GM12874 (cell line): ENCODE results near the gene UGT2B11.

ENCODE experiments used
- CTCF ChIP-seq: IDR thresholded peaks from 2 replicates; pipeline ENCODE4 v1.5.1; 2011; ENCODE audit warnings: low read depth, mild to moderate bottlenecking, control low read depth, low read length, moderate library complexity; ENCODE audit not compliant: insufficient read depth

UGT2B11 gene

DNA sequence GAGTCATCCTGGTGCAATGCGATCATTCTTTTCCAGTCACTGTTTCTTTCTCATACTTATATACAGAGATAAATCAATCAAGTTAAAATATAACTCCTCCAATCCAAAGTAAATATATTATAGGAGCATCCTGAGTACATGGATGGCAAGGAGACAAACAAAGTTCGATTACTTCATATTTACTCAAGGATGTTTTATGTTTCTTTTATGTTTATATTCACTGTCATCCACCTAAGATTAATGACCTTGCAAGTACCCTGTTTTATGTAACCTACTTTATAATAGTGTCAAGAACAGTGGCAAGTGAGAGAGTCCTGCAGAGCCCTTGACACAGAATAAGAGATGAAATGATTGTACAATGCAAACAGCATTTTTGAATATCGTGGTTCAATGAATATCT lies at the start of gene UGT2B11:
UGT2B11 (minus strand) TSS at position 33 of the 400 bp plus-strand sequence; CDS start at position 7, 26 bp downstream.
- no peak for TF ChIP-seq CTCF

DNA sequence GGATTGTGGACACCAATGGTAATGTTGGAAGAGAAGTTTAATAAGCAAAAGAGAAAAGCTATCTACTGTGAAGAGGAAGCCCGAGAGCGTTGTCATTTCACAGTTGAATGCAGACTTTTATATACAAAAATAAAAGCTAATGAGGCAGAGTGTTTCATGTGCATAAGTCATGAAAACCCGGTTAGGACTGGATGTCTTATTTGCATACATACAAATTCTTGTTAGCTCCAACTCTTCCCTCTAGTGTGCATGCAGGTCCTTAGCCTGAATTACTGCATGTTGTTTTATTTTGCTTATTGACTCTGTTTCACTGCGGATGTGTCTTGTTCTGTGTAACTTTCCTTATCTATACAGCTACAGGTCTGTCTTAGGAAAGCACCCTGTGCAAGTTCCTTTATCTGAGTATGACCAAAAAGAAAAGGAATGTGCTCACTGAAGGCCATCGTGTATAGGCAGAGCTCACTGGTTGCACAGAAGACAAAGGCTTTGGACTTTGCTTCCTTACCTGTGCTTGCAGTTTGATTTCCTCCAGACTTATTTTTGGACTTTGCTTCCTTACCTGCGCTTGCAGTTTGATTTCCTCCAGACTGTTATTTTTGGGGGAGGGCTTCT lies 25.1 kb upstream of the UGT2B11 start:
- no peak for TF ChIP-seq CTCF

DNA sequence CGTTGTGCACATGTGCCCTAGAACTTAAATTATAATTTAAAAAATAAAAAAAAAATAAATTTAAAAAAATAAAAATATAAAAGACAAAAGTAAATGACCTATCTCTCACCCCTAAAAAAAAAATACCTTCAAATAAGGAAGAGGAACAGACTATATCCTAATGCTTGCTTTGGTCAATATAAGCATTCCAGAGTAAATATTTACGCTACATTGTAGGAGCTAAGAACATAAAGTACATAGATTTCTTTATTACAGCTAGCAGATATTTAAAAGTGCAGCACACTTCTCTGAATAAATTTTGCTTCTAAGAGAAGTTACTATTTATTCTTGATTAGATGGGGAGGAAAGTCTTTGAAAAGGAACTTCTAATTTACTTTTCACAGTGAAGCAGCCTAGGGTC lies 24.5 kb upstream of the UGT2B11 start:
- TF ChIP-seq CTCF, result no peak

- TF ChIP-seq CTCF, result no peak
These were observed 10.3 kb upstream of the UGT2B11 start for GRCh38 chr4:69224891-69225290.

GRCh38 chr4:69210911-69211310 lies 3.6 kb downstream of the UGT2B11 start:
- no peak for TF ChIP-seq CTCF

DNA sequence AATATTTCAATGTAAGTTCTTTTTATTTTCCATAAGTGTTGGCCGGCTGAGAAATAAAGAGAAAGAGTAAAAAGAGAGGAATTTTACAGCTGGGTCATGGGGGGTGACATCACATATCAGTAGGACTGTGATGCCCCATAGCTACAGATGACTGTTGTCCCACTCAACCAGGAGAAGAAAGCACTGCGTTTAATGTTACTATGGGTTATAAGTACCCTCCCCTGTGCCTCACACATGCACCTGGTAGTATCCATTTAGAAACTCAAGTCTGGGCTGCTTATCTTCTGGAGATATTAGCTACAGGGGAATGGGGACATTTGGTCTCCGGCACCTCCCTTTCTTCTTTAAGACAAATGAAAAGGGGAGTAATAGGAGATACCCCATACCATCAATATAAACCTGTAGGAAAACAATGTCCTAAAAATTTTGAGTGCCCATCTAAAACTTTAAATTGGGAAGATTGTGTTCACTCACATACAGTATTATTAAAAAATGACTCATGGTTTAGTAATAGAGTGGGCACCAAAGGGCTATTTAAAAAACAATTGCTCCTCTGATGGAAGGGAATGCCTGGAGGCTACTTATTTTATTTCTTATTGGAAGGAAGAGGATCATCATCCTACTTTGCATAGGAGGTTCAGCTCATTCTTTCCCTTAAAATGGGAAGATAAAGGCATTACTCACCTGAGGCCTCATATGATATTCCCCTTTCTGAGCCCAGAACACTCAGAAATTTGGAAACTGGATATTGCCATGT lies 18.2 kb downstream of the UGT2B11 start:
- TF ChIP-seq CTCF, result no peak

GRCh38 chr4:69194166-69194565 lies 20.4 kb downstream of the UGT2B11 start:
- no peak for TF ChIP-seq CTCF
